ENCODE data around the gene CNOT3. TPM values are rescaled to one million over a fixed set of nuclear protein-coding genes. Genes with fewer than 3 reads are reported as not detected.
"Not testable (repeated sequence)": the region's sequence is repeated elsewhere in the genome, so short reads cannot be mapped to it uniquely, and the experiment has no call there.

The CNOT3 gene
- total RNA-seq, 5 donors from 2014 or later (not counting 1 experiment from before 2014, with no cell fraction given): 45.9 to 83.1 (median 77.0) TPM

GRCh38 chr19:54099190-54099902 lies 38.2 kb upstream of the CNOT3 start:
- DNase-seq: no peak
- Mint-ChIP-seq H3K4me1 (peaks cover 27 to 32% (median 30%) of the 10 kb centered on the region in 3 donors), H3K36me3 (peaks cover 4% of the 10 kb centered on the region), H3K27me3 (peaks cover 2 to 7% of the 10 kb centered on the region in 2 donors), H3K4me3 (no peak overlapping the region), H3K9me3 (no peaks in the 10 kb centered on the region), H3K27ac (no peak overlapping the region)
- ChIA-PET CTCF (no interaction called here), POLR2A (no interaction called here)
- Histone ChIP-seq H3K9me3 (no peaks in the 10 kb centered on the region), H3K4me1 (ENCODE audit: control insufficient read depth in 1 of 2, extremely low read depth in 1 of 2, insufficient read depth in 2 of 2, low read length in 2 of 2) (peaks cover 6 to 39% of the 10 kb centered on the region in 2 experiments), H3K4me3 (ENCODE audit: control insufficient read depth in 1 of 2, extremely low read depth in 1 of 2, low read length in 1 of 2) (no peak overlapping the region), H3K27ac (ENCODE audit: low read length) (no peak overlapping the region), H3K36me3 (ENCODE audit: control insufficient read depth in 2 of 2, extremely low read depth in 1 of 2, insufficient read depth in 1 of 2, low read length in 1 of 2) (no peaks in the 10 kb centered on the region), H3K27me3 (replicated peaks in 1 of 2; ENCODE audit: control insufficient read depth in 2 of 2, extremely low read depth in 1 of 2, insufficient read depth in 2 of 2, low read length in 1 of 2) (peaks cover 3 to 23% of the 10 kb centered on the region in 2 experiments)
- 84% methylated on average over 8 of the region's 12 CpGs for WGBS (ENCODE audit: insufficient coverage)
- ATAC-seq (replicated peaks in 1 of 4): no peak

DNA sequence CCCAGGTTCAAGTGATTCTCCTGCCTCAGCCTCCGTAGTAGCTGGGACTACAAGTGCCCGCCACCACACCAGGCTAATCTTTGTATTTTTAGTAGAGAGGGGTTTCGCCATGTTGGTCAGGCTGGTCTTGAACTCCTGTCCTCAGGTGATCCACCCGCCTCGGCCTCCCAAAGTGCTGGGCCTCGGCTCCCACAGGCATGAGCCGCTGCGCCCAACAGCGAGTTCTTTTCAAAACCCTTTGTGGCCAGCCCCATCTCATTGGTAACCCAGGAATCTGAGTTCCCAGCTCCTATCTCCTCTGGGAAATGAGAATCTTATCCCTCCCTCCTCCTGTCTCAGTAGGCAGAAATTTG lies 37.7 kb upstream of the CNOT3 start:
- H3K27me3 Mint-ChIP-seq; DNase-seq; H3K9me3 ChIP-seq; H3K27ac ChIP-seq (ENCODE audit: low read length); H3K36me3 ChIP-seq (ENCODE audit: control insufficient read depth in 2 of 2, extremely low read depth in 1 of 2, insufficient read depth in 1 of 2, low read length in 1 of 2); H3K9me3 Mint-ChIP-seq; H3K4me3 Mint-ChIP-seq; H3K27ac Mint-ChIP-seq; CTCF ChIA-PET; H3K4me3 ChIP-seq (ENCODE audit: control insufficient read depth in 1 of 2, extremely low read depth in 1 of 2, low read length in 1 of 2); ATAC-seq (replicated peaks in 1 of 4); H3K36me3 Mint-ChIP-seq; POLR2A ChIA-PET: not testable (repeated sequence)
- peaks cover 1 to 18% of the 10 kb centered on the region in 2 experiments for H3K27me3 ChIP-seq (replicated peaks in 1 of 2; ENCODE audit: control insufficient read depth in 2 of 2, extremely low read depth in 1 of 2, insufficient read depth in 2 of 2, low read length in 1 of 2)
- H3K4me1 ChIP-seq (ENCODE audit: control insufficient read depth in 1 of 2, extremely low read depth in 1 of 2, insufficient read depth in 2 of 2, low read length in 2 of 2): peaks cover 6 to 39% of the 10 kb centered on the region in 2 experiments
- 88% methylated on average over 9 of the region's 9 CpGs for WGBS (ENCODE audit: insufficient coverage)
- H3K4me1 Mint-ChIP-seq: peaks cover 25 to 32% (median 30%) of the 10 kb centered on the region in 3 donors

GRCh38 chr19:54100561-54100960 lies 37.0 kb upstream of the CNOT3 start, which contains the start of gene OSCAR:
OSCAR (minus strand) TSS chr19:54100803; CDS start chr19:54100792, 11 bp downstream.
- Histone ChIP-seq H3K27me3 (replicated peaks in 1 of 2; ENCODE audit: control insufficient read depth in 2 of 2, extremely low read depth in 1 of 2, insufficient read depth in 2 of 2, low read length in 1 of 2) (peaks cover 0 to 11% of the 10 kb centered on the region in 2 experiments), H3K36me3 (ENCODE audit: control insufficient read depth in 2 of 2, extremely low read depth in 1 of 2, insufficient read depth in 1 of 2, low read length in 1 of 2) (peaks cover 0 to 1% of the 10 kb centered on the region in 2 donors), H3K4me1 (ENCODE audit: control insufficient read depth in 1 of 2, extremely low read depth in 1 of 2, insufficient read depth in 2 of 2, low read length in 2 of 2) (peaks cover 6 to 35% of the 10 kb centered on the region in 2 experiments), H3K9me3 (no peaks in the 10 kb centered on the region), H3K4me3 (ENCODE audit: control insufficient read depth in 1 of 2, extremely low read depth in 1 of 2, low read length in 1 of 2) (no peak within 1 kb of the TSS), H3K27ac (ENCODE audit: low read length) (no peak within 1 kb of the TSS)
- DNase-seq: peak in 1 of 35 experiments; percentile 33
- no peak for ATAC-seq (replicated peaks in 1 of 4)
- WGBS (ENCODE audit: insufficient coverage): 67% methylated on average over 1 of the region's 5 CpGs
- Mint-ChIP-seq H3K27ac (peak within 1 kb of the TSS; percentile 29 to 41), H3K27me3 (peaks cover 0 to 3% of the 10 kb centered on the region in 2 donors), H3K36me3 (peaks cover 7% of the 10 kb centered on the region), H3K4me1 (peaks cover 24 to 36% (median 33%) of the 10 kb centered on the region in 3 donors), H3K4me3 (peak within 1 kb of the TSS in 2 of 3 donors; percentile 22 to 44), H3K9me3 (no peaks in the 10 kb centered on the region)
- ChIA-PET CTCF (no interaction called here), POLR2A (interaction anchor here in 1 of 2 donors (0.5 kb wide), 1 partner anchor 50 kb away, joined by 5 read pairs; no protein-coding TSS in a partner anchor)

DNA sequence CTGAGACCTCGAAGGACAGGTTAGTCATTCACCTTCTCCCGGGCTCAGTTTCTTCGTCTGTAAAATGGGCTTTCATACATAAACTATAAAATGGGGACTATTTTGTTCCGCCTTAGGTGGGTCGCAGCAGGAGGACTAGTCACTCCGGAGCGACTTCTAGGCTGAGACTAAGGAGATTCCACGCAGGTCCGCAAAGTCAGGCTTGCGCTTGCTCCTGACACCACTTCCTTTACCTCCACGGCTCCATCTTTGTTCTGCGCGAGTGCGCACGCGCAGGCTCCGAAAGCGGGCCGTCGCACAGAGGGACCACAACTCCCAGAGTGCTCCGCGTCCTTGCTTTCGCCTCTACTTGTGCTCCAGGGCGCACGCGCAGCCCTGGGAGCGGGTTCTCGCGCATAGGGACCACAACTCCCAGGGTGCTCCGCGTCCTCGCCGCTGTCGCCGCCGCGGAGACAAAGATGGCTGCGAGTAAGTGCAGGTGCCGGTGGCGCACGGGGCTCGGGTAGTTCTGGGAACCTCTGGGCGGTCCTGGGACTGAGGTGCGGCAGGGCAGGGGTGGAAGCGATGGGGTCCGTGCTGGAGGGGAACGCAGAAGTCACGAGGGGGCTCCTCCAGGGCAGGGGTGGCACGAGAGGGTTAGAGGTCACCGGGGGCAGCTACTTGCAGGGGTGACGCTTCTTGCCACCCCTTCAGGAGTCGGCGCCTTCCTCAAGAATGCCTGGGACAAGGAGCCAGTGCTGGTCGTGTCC lies 35.0 kb upstream of the CNOT3 start, which contains the start of gene NDUFA3:
NDUFA3 (plus strand) TSS at position 435 of the 749 bp plus-strand sequence; CDS start at position 459, 24 bp downstream.
- peak within 1 kb of the TSS; percentile 63 to 90 for H3K4me3 ChIP-seq (ENCODE audit: control insufficient read depth in 1 of 2, extremely low read depth in 1 of 2, low read length in 1 of 2)

DNA sequence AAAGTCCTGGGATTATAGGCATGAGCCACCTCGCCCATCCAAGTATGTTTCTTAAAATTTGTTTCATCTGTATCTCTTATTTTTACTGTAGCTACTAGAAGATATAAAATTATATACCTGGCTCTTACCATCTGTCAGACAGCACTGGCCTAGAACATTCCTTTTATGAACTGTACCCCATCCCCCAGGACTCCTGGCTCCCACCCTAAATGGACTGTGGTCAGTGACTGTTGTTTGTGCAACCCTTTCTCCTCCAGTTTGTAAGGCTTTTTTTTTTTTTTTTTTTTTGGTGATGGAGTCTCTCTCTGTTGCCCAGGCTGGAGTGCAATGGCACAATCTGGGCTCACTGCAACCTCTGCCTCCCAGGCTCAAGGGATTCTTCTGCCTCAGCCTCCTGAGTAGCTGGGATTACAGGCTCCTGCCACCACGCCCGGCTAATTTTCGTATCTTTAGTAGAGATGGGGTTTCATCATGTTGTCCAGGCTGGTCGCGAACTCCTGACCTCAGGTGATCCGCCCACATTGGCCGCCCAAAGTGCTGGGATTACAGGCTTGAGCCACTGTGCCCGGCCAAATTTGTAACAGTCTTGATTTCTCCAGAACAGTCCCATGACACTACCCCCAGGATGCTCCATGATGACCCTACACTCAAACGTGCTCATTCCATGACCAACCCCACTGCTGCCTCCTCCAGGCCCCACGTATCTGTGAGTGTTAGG lies 32.4 kb upstream of the CNOT3 start:
- ATAC-seq (replicated peaks in 1 of 4) (no peak), DNase-seq (no peak)
- no peaks in the 10 kb centered on the region for H3K27me3 ChIP-seq (replicated peaks in 1 of 2; ENCODE audit: control insufficient read depth in 2 of 2, extremely low read depth in 1 of 2, insufficient read depth in 2 of 2, low read length in 1 of 2)
- peaks cover 4 to 23% of the 10 kb centered on the region in 2 experiments for H3K4me1 ChIP-seq (ENCODE audit: control insufficient read depth in 1 of 2, extremely low read depth in 1 of 2, insufficient read depth in 2 of 2, low read length in 2 of 2)
- Mint-ChIP-seq H3K27me3 (no peaks in the 10 kb centered on the region), H3K36me3 (peaks cover 17% of the 10 kb centered on the region), H3K4me3 (peak overlapping the region in 2 of 3 donors; percentile 17 to 99), H3K27ac (no peak overlapping the region), H3K9me3 (no peaks in the 10 kb centered on the region), H3K4me1 (peaks cover 23 to 35% (median 34%) of the 10 kb centered on the region in 3 donors)
- CTCF ChIA-PET: no interaction called here
- H3K36me3 ChIP-seq (ENCODE audit: control insufficient read depth in 2 of 2, extremely low read depth in 1 of 2, insufficient read depth in 1 of 2, low read length in 1 of 2): peaks cover 6 to 36% of the 10 kb centered on the region in 2 donors
- no peaks in the 10 kb centered on the region for H3K9me3 ChIP-seq
- no peak overlapping the region for H3K27ac ChIP-seq (ENCODE audit: low read length)
- POLR2A ChIA-PET: interaction anchor here in 1 of 2 donors (0.7 kb wide), 1 partner anchor 89 kb away, joined by 11 read pairs; no protein-coding TSS in a partner anchor
- H3K4me3 ChIP-seq (ENCODE audit: control insufficient read depth in 1 of 2, extremely low read depth in 1 of 2, low read length in 1 of 2): no peak overlapping the region
- WGBS (ENCODE audit: insufficient coverage): 95% methylated on average over 7 of the region's 11 CpGs

More for the DNA sequence above, 35.0 kb upstream of the CNOT3 start, which contains the start of gene NDUFA3:
- Histone ChIP-seq H3K27me3 (replicated peaks in 1 of 2; ENCODE audit: control insufficient read depth in 2 of 2, extremely low read depth in 1 of 2, insufficient read depth in 2 of 2, low read length in 1 of 2) (no peaks in the 10 kb centered on the region), H3K36me3 (ENCODE audit: control insufficient read depth in 2 of 2, extremely low read depth in 1 of 2, insufficient read depth in 1 of 2, low read length in 1 of 2) (peaks cover 0 to 13% of the 10 kb centered on the region in 2 donors), H3K27ac (ENCODE audit: low read length) (peak within 1 kb of the TSS; percentile 86), H3K4me1 (ENCODE audit: control insufficient read depth in 1 of 2, extremely low read depth in 1 of 2, insufficient read depth in 2 of 2, low read length in 2 of 2) (peaks cover 4 to 23% of the 10 kb centered on the region in 2 experiments), H3K9me3 (no peaks in the 10 kb centered on the region)
- Mint-ChIP-seq H3K4me3 (peak within 1 kb of the TSS; percentile 95 to 99 (median 97)), H3K27ac (peak within 1 kb of the TSS; percentile 92 to 93), H3K9me3 (no peaks in the 10 kb centered on the region), H3K4me1 (peaks cover 23 to 35% (median 33%) of the 10 kb centered on the region in 3 donors), H3K36me3 (peaks cover 14% of the 10 kb centered on the region), H3K27me3 (no peaks in the 10 kb centered on the region)
- peak; percentile 93 to 100 (median 98) for DNase-seq
- ChIA-PET CTCF (interaction anchor here in 1 of 2 donors (1.0 to 1.8 kb wide), 2 partner anchors 13 to 34 kb away, joined by 4 to 8 read pairs; partner anchors contain the start of genes CNOT3, PRPF31 and TFPT), POLR2A (no interaction called here)
- peak; percentile 99 for ATAC-seq (replicated peaks in 1 of 4)
- 2% methylated on average over 44 of the region's 54 CpGs for WGBS (ENCODE audit: insufficient coverage)
